Measurements from ENCODE around the gene CXCL12. TPM values are rescaled to one million over a fixed set of nuclear protein-coding genes. Genes with fewer than 3 reads are reported as not detected.

The CXCL12 gene
- total RNA-seq (2014; rRNA removed; shearing (Covaris generic); ENCODE audit: low replicate concordance): 0.14 TPM in 1 of 2 replicates, not detected in the other

GRCh38 chr10:44385026-44385695 lies at the start of gene CXCL12:
TSS of gene CXCL12 (minus strand) at chr10:44385097. CDS start at chr10:44385005, 92 bp downstream.
- in situ Hi-C loops (cut with HindIII; ENCODE audit: low pct_unique_long_range_greater_than_20kb, low sequenced_read_pairs): no loop called here
- no peak for DNase-seq (ENCODE audit: low read depth)

GRCh38 chr10:44427479-44427878 lies 42.6 kb upstream of the CXCL12 start:
- in situ Hi-C loops (cut with HindIII; ENCODE audit: low pct_unique_long_range_greater_than_20kb, low sequenced_read_pairs): no loop called here

DNA sequence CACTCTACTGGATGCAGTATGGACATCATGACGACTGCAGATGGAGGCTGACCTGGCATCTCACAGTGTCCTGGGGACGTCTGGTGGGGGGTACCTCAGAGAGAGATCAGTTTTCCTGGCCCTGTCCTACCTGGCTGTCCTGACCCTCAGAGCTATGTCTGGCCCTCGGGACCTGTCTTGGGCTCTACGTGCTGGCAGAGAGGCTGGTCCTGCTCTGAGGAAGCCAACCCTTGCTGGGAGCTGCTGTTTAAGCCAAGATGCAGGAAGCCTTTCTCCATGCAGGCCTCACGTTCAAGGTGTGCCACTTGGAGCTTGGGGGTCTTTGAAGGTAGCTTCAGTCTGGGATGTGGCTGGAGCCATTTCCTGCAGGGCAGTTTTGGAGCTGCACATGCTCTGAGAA lies 42.1 kb upstream of the CXCL12 start:
- DNase-seq (ENCODE audit: low read depth): no peak
- in situ Hi-C loops (cut with HindIII; ENCODE audit: low pct_unique_long_range_greater_than_20kb, low sequenced_read_pairs): no loop called here

More at GRCh38 chr10:44427479-44427878, 42.6 kb upstream of the CXCL12 start:
- no peak for DNase-seq (ENCODE audit: low read depth)

DNA sequence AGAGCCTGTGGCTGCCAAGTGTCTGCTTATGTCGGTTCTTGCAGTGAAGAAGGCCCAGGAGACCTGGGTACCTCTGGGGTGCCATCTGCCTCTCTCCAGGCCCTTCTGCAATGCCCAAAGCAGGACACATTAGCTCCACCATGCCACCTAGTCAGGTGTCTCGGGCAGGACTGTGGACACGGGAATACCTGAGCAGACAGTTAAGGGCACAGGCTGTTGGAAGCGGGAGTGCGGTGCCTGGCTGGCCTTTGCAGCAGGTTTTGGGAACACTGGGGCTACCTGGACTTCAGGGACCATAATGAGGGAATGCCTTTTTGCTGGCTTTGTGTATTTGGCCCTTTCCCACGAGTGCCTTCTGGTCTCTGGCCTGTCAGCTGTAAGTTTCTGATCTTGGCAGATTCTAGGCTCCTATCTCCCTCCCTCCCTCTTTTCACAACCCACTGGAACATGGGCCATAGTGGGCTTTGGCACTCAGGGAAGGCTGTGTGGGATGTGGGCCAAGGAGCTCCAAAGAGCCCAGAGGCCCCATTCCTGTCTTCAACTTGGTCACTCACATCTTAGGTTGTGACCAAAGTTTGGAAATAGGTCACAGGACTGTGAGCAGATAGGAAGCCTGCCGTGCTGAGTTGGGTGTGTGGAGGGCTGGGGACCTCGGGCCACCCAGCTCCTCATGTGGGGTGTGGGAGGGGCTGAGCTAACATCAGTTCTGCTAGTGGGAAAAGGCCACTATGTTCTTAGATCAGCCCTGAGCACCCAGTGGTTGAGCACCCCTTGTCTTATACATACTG lies 41.5 kb upstream of the CXCL12 start:
- DNase-seq (ENCODE audit: low read depth): no peak
- in situ Hi-C loops (cut with HindIII; ENCODE audit: low pct_unique_long_range_greater_than_20kb, low sequenced_read_pairs): no loop called here

GRCh38 chr10:44425466-44425865 lies 40.6 kb upstream of the CXCL12 start:
- in situ Hi-C loops (cut with HindIII; ENCODE audit: low pct_unique_long_range_greater_than_20kb, low sequenced_read_pairs): no loop called here
- DNase-seq (ENCODE audit: low read depth): no peak

DNA sequence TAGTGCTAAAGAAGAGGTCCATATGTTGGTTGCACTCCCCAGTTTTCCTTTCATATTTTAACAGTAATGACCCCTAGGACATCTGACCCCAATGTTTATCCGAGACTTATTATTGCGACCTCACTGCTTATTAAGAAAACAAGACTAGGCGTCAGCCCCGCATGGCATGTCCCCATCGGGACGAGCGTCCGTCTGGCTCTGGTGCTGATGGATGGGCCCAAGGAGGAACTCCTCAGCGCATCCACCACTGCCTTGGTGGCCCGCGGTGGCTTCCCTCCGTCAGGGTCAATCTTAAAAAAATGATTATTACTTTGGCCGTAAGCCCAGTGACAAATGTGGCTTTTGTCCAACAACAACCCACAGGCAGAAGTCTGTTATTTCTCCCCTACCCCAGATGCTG lies 40.1 kb upstream of the CXCL12 start:
- DNase-seq (ENCODE audit: low read depth): no peak
- in situ Hi-C loops (cut with HindIII; ENCODE audit: low pct_unique_long_range_greater_than_20kb, low sequenced_read_pairs): no loop called here

DNA sequence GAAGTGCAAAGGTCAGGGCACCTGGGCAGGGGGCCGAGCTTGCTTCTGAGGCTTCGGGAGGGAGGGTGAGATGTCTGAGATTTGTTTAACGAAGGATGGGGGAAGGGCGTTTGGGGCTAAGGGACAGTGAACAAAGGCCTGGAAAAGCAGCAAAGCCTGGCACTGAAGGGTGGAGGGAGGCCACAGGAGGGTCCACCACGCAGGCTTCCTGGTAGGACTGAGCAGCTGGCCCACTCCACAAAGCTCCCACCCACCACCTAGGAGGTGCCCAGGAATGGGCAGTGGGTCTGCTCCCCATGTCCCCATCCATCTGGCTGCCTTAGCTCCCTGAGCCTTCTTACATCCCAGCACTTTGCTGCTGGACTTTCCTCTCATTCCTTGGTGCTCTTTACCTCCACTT lies 39.4 kb upstream of the CXCL12 start:
- in situ Hi-C loops (cut with HindIII; ENCODE audit: low pct_unique_long_range_greater_than_20kb, low sequenced_read_pairs): no loop called here
- DNase-seq (ENCODE audit: low read depth): no peak

- in situ Hi-C loops (cut with HindIII; ENCODE audit: low pct_unique_long_range_greater_than_20kb, low sequenced_read_pairs): no loop called here
- no peak for DNase-seq (ENCODE audit: low read depth)
These were observed 37.7 kb upstream of the CXCL12 start for GRCh38 chr10:44422570-44423101.

DNA sequence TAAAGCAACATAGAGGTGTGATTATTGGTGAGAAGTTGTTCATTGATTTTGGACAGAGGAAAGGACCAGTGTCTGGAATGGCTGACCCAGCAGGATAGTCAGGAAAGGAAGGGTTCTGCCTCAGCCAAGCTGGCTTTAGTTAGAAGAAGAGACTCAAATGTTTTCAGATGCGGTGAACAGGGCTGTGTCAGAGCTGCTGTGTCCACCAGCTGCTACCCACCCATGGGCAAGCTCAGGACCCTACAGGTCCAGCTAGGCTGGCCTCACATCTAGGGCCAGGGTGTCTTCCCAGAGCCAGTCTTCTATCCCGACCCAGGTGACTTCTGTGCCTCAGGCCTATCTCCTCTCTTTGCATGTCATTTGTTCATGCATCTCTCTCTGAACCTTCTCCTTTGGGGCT lies 37.3 kb upstream of the CXCL12 start:
- in situ Hi-C loops (cut with HindIII; ENCODE audit: low pct_unique_long_range_greater_than_20kb, low sequenced_read_pairs): no loop called here
- DNase-seq (ENCODE audit: low read depth): no peak

- in situ Hi-C loops (cut with HindIII; ENCODE audit: low pct_unique_long_range_greater_than_20kb, low sequenced_read_pairs): no loop called here
- DNase-seq (ENCODE audit: low read depth): no peak
These were observed 35.1 kb upstream of the CXCL12 start for GRCh38 chr10:44419790-44420549.

DNA sequence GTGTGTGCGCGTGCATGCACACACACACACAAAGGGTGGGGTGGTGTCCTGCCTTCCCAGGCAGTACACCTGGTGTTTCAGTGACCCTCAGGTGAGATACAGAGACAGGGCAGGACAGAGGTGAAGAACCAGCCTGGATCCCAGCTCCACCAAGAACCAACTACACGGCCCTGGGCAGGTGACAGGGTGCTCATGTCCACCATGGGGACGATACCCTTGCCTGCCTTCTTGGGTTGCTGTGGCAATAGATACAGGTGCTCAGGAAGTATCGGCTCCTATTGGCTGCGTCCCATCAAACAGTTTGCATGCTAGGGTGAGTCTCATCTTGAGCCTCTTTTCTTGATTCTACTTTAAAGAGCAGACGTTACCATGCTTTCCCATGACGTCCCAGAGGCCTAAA lies 33.7 kb upstream of the CXCL12 start:
- in situ Hi-C loops (cut with HindIII; ENCODE audit: low pct_unique_long_range_greater_than_20kb, low sequenced_read_pairs): no loop called here
- DNase-seq (ENCODE audit: low read depth): no peak

- no peak for DNase-seq (ENCODE audit: low read depth)
- in situ Hi-C loops (cut with HindIII; ENCODE audit: low pct_unique_long_range_greater_than_20kb, low sequenced_read_pairs): no loop called here
These were observed 32.9 kb upstream of the CXCL12 start for GRCh38 chr10:44417761-44418160.

DNA sequence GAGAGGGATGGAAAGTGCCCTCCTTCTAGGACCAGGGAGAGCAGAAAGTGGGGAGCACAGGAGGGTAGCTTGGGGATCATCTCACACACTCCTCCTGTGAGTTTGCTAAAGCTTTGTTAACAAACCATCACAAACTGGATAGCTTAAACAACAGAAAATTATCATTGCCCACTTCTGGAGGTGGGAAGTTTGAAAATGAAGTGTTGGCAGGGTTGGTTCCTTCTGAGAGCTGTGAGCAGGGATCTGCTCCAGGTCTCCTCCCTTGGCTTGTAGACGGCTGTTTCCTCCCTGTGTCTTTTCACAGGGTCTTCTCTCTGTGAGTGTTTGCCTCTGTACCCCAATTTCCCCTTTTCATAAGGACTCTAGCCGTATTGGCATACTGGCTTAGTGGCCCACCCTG lies 32.0 kb upstream of the CXCL12 start:
- no peak for DNase-seq (ENCODE audit: low read depth)
- in situ Hi-C loops (cut with HindIII; ENCODE audit: low pct_unique_long_range_greater_than_20kb, low sequenced_read_pairs): no loop called here

GRCh38 chr10:44416021-44416771 lies 31.3 kb upstream of the CXCL12 start:
- in situ Hi-C loops (cut with HindIII; ENCODE audit: low pct_unique_long_range_greater_than_20kb, low sequenced_read_pairs): no loop called here
- no peak for DNase-seq (ENCODE audit: low read depth)

- no peak for DNase-seq (ENCODE audit: low read depth)
These were observed 30.2 kb upstream of the CXCL12 start for GRCh38 chr10:44415121-44415520.

DNA sequence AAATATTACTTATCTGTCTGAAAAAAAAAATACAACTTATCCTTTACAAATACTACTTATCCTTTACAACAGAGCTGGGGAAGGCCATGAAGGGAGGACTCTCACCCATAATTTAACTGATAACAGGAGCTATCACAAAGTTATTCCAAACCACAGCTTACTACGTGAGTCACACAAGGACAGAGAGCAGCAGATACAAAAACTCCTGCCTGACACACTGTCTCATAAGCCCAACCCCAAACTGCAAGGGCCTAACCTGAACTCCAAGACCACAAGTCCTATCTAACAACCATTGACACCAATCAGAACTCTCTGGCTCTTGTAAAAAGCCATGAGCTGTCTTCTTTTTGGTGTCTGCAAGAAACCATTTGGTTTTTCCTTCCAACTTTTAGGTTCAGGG lies 28.5 kb upstream of the CXCL12 start:
- DNase-seq (ENCODE audit: low read depth): no peak
- in situ Hi-C loops (cut with HindIII; ENCODE audit: low pct_unique_long_range_greater_than_20kb, low sequenced_read_pairs): no loop called here

More at GRCh38 chr10:44415121-44415520, 30.2 kb upstream of the CXCL12 start:
- in situ Hi-C loops (cut with HindIII; ENCODE audit: low pct_unique_long_range_greater_than_20kb, low sequenced_read_pairs): no loop called here

- in situ Hi-C loops (cut with HindIII; ENCODE audit: low pct_unique_long_range_greater_than_20kb, low sequenced_read_pairs): no loop called here
- DNase-seq (ENCODE audit: low read depth): no peak
These were observed 26.4 kb upstream of the CXCL12 start for GRCh38 chr10:44411251-44411650.
